GM18858 (cell line): ENCODE measurements around the gene SNCAIP.
"Not testable (repeated sequence)": the region's sequence is repeated elsewhere in the genome, so short reads cannot be mapped to it uniquely, and the experiment has no call there.

Experiments used
- ATAC-seq: cut with Tn5 transposase; IDR thresholded peaks from one replicate; pipeline ENCODE4 v1.9.1; 2021; ENCODE audit not compliant: unreplicated experiment

The SNCAIP gene

DNA sequence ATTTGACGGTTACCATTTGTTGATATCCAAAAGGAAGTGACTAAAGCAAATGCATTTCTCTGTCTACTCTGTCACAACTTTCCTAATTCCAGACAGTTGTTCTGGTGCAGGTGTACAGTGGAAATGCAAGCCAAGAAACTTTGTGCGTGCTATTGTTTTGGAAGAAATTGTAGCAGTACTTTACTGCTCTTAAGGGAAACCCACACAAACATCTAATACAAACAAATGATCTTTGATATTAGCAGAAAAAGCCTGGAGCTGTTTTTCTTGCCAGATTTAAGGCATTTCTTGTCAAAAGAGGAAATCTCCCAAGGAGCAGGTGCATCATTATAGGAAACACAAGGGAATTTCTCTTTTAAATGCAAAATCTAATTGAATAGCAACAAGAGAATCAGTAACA lies 2.0 kb downstream of the SNCAIP start:
- no peak for ATAC-seq

DNA sequence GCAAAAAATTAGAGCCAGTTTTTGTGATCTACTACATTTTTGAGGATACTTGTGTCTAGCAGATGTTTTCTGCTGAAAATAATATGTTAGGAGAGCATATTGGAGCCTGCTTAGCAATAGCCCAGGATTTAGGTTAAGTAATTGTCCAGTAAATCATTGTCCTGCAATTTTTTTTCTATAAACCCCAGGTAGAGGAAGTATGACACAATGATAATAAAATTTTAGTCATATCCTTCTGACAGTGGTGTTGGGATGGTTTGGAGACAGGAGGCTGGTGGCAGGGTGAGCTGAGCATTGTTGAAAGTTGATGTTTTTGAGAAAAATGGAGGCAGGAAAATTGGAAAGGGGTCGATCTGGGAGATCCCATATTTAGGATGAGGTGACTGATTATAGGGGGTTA lies 3.5 kb downstream of the SNCAIP start:
- no peak for ATAC-seq

- ATAC-seq = no peak
Observed at GRCh38 chr5:122316656-122317055, 4.6 kb downstream of the SNCAIP start.

GRCh38 chr5:122319897-122320296 lies 7.9 kb downstream of the SNCAIP start:
- ATAC-seq = no peak

DNA sequence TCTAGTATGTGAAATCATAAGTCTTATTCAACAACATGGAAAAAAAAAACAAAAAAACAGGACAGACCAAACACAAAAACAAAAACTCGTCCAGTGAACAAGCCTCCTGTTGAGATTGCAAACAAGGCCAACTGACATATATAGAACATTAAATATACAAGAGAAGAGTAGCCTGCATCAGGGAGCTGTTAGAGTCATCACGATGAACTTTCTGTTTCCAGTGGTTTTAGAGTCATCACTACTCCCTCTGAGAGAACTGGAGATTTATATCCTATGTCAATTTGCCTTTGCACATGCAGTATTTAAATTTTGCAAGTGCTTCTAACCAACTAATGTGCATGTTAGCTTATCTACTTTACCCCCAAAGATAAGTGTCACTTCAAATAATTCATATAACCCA lies 9.9 kb downstream of the SNCAIP start:
- no peak for ATAC-seq

- ATAC-seq = no peak
Observed at GRCh38 chr5:122322801-122323548, 10.9 kb downstream of the SNCAIP start.

GRCh38 chr5:122323738-122324137 lies 11.7 kb downstream of the SNCAIP start:
- ATAC-seq = no peak

DNA sequence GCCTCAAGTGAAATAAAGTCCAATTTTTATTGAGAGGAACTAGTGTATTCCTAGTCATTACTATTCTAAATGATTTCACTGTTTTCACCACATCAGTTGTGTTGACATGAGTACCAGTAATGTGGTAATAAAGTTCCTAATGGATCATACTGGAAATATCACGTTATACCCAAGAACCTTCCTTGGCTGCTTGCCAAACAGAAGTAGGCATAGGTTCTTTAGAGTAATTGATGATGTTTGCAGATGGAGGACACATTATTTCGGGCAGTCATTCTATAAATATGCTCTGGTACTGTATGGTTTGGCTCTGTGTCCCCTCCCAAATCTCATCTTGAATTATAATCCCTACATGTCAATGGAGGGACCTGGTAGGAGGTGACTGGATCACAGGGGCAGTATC lies 15.1 kb downstream of the SNCAIP start:
- ATAC-seq = no peak

DNA sequence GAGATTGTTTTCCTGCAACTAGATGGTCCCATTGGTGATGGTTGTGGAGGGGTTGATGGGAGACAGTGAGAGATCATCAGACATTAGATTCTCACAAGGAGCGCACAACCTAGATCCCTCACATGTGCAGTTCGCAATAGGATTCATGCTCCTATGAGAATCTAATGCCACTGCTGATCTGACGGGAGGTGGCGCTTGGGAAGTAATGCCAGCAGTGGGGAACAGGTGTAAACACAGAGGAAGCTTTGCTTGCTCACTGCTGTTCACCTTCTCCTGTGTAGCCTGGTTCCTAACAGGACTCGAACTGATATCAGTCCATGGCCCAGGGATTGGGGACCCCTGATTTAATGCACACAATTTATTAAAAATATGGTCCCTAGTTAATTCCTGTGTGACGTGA lies 18.8 kb downstream of the SNCAIP start:
- no peak for ATAC-seq

GRCh38 chr5:122332599-122333555 lies 20.8 kb downstream of the SNCAIP start:
- no peak for ATAC-seq

- ATAC-seq = no peak
Observed at GRCh38 chr5:122333564-122333963, 21.5 kb downstream of the SNCAIP start.

DNA sequence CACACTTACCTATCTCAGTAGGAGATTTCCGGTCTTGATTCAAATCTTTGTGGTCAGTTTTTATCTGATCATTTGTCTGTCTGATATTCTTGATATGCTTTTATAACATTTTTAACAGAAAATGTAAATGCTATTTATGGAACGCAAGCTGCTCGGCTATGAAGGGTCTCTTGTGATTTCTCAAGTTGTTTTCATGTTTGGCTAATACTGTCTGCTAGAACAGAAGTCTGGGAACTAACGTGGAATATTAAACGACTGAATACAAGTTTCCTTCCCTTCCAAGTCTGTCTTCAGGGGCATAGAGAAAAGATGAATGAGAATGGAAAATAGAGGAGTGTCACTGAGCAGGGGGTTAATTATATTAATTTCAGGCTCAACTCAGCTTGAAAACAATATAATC lies 27.6 kb downstream of the SNCAIP start:
- no peak for ATAC-seq

DNA sequence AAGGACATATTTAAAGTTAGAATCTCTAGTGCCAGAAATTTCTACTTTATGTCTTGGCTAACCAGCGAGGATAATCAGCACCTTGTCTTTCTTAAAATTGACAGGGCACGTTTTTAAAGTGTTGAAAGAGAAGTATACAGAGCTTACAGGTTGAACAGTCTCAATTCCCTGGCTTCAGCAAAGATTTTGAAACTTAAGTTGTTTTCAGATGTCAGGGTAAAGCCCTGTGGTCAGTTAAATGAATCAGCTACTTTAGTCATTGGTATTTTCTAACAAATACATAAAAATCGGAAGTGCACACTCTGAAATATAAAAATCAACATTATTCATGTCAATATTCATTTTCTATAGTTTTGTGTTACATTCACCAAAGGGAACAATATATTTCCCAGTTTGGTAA lies 29.1 kb downstream of the SNCAIP start:
- no peak for ATAC-seq

- ATAC-seq = no peak
Observed at GRCh38 chr5:122342256-122342655, 30.2 kb downstream of the SNCAIP start.

DNA sequence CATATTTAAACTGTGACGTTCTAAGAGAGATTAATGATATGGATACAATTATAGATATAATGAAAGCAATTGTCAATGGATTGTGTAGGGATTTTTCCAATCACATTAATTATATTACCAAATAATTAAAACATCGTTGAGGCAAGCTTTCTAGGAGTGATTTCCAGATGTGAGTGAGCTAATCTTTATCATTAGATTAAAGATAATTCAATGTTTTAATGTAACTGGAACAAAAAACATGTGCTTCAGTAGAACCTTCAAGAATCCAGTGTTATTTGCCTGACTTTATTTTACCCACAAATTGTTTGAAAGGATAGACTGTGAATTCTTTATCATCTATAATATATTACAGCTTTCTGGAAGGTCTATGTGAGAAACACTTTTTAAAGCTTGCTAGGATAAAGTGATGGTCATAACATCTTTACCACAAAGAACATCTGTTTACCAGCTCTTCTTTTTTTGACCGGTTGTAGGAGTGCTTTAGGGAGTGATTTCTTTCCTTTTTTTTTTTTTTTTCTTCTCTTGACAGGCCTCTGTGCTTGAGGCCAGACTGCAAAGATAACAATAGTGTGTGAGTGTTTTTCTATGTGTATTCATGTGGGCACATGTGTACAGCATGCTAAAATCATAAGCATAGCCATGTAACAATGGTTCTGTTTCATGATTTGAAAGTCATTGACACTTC lies 35.0 kb downstream of the SNCAIP start:
- no peak for ATAC-seq

DNA sequence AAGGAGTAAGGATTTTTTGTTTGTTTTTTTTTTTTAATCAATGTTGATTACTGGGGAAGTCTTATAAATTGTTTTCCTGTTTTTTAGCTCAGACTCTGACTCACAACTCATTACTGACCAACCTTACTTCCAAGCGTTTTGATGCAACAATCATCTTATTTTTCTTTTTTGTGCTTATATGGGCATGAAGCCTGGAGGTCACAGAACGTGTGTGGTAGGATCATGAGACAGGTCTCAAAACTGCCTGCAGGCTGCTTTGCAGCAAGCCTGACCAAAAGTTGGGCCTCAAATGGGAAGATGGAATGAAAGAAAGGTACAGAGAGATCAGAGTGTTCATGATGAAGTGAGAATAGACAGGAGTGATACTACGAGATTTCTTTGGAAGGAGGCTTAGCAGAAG lies 38.5 kb downstream of the SNCAIP start:
- ATAC-seq = no peak

- ATAC-seq = no peak
Observed at GRCh38 chr5:122351416-122352157, 39.5 kb downstream of the SNCAIP start.

- ATAC-seq = no peak
Observed at GRCh38 chr5:122352331-122352730, 40.3 kb downstream of the SNCAIP start.

DNA sequence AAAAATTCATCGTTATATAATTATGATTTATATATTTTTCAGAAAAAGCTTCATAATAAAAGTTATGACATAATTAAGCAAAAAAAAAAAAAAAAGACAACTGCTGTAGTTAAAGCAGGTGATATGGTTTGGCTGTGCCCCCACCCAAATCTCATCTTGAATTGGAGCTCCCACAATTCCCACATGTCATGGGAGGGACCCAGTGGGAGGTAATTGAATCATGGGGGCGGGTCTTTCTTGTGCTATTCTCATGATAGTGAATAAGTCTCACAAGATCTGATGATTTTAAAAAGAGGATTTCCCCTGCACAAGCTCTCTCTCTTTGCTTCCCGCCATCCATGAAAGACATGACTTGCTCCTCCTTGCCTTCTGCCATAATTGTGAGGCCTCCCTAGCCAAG lies 41.3 kb downstream of the SNCAIP start:
- not testable (repeated sequence) for ATAC-seq

DNA sequence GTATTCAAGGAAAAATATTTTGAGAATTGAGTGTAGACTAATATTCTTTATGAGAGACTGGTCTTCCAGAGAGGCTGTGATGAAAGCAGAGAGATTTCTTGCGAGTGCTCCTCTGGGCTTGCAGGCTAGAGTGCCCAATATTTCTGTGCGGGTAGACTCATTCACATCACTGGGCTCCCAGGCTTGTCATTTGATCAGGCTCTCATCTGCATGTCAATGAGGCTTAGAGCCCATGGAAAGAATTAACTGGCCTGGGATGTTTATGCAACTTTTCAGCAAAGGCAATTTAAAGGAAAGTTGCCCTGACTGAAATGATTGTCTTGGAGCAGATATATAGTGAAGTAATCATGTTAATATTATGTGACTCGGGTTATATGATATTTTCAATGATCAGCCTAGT lies 42.3 kb downstream of the SNCAIP start:
- no peak for ATAC-seq

DNA sequence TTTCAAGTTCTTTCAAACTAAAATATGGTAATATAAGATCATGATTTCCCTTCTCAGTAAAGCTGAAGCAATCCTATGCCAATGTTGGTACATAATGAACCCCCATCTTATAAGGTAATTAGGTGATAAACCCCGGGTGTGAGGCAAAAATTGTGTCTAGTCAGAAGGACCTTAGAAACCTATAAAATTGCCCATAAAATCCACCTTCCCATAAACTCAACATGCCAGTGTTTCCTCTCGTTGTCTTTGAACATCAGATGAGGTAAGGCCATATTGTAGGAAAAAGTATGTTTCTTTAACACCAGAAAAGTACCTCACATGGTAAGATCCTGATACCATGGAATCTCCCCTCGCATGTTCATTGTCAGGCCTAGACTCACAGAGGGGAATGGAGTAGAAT lies 43.3 kb downstream of the SNCAIP start:
- no peak for ATAC-seq
